AML-193 (cell line): ENCODE data around the gene LRRC4C.

ENCODE experiments used
- DNase-seq, 2 experiments: peaks; one replicate each; lab custom pipeline; 2025; lab: John Stamatoyannopoulos, UW

Gene LRRC4C

GRCh38 chr11:41414771-41415440 lies 44.5 kb downstream of the LRRC4C start:
- no peak for DNase-seq

- DNase-seq = no peak
Observed at GRCh38 chr11:41413843-41414242, 45.6 kb downstream of the LRRC4C start.

GRCh38 chr11:41405812-41406211 lies 53.6 kb downstream of the LRRC4C start:
- DNase-seq = no peak

GRCh38 chr11:41404109-41404508 lies 55.3 kb downstream of the LRRC4C start:
- DNase-seq = no peak

DNA sequence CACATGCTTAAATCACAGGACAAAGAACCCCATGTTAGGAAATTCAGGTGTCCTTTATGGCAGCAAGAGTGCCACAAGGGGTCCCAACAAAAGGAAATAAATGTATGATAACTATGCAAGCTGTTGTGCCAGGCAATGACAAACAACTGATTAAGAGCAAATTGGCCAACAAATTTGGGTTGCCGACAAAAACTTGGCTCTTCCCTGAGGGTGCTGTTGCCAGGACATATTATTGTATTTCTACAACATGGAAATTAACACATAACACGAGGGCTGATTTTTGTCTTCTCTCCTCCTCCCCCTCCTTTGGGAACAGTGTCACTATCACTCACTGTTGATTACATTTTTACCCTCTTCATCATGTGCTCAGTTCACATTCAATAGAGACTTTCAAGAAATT lies 56.0 kb downstream of the LRRC4C start:
- DNase-seq = no peak

- DNase-seq = no peak
Observed at GRCh38 chr11:41400819-41401382, 58.6 kb downstream of the LRRC4C start.

DNA sequence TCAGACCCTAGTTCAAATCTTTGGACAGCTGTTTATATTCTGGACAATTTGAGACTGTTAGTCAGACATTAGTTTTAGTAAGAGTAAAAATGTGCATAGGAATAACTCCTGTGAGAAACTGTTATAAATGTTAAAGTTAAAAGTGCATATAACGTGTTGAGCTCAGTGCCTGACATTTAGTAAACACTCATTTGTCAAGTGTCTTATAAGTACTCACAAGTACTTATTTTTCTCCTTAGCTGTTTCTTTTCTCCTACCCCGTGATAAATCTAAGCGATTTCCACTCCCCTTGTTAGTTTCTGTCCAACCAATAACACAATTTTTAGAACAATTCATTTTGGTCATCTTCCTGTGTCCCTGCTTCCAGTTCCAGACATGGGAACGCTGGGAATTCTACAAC lies 59.3 kb downstream of the LRRC4C start:
- DNase-seq = no peak

GRCh38 chr11:41399323-41399722 lies 60.1 kb downstream of the LRRC4C start:
- no peak for DNase-seq

- DNase-seq = no peak
Observed at GRCh38 chr11:41398175-41398574, 61.3 kb downstream of the LRRC4C start.

- no peak for DNase-seq
Observed at GRCh38 chr11:41394521-41395195, 64.8 kb downstream of the LRRC4C start.

- DNase-seq = no peak
Observed at GRCh38 chr11:41392596-41392995, 66.9 kb downstream of the LRRC4C start.

DNA sequence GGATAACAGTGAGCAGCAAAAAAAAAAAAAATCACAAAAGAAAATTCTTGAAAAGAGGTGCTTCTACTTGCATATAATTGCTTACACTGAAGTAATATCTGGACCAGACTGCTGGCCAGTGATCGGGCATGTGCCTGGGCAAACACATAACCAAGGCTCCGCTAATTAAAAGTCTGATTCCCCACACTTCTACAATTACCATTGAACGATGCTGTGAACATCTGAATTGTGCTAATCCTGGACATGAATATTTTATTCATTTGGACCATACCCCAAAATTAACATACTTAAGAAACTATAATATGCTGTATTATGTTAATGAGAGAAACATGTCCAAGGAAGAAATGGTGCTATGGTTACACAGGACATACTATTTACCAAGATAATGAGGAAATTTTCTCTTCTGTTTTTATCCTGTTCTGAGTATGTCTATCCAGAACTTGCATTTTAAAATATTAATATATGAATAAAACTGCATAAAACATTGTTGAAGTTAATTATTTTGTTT lies 69.8 kb downstream of the LRRC4C start:
- no peak for DNase-seq

DNA sequence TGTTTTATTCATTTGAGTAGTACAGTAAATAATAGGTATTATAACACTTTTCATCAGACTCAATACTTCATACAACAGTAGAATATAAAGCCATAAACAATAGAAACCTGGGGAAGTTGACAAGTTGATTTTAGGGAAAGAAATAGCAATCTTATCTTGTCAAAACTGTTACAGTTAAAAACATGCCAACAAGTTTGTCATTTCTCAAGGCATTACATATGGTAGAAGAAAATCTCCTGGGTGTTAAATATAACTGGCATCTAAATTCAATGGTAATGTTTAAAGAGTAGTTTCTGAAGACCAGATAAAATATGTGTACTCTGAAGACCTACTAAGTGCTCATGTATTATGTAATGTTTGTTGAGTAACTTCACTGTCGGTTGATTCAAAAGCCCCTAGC lies 75.1 kb downstream of the LRRC4C start:
- DNase-seq = no peak

GRCh38 chr11:41383768-41384167 lies 75.7 kb downstream of the LRRC4C start:
- no peak for DNase-seq

DNA sequence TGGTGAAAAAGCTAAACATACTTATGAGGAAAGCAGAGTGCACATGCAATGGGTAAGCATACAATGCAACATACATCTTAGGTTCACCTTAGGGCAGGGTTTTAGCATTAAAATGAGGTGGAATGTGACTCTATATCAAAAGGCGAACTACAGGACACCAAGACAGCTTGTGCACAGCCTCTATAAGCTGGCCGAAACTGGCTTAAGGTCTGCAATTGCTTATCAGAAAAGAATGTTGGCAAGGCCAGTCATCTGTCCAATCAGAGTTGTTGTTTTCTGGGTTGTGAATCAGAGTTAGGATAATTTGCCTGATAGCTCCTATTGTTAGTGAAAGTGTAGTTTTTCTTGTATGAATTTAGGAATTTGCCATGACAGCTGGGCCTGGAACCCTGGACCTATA lies 76.5 kb downstream of the LRRC4C start:
- DNase-seq = no peak

DNA sequence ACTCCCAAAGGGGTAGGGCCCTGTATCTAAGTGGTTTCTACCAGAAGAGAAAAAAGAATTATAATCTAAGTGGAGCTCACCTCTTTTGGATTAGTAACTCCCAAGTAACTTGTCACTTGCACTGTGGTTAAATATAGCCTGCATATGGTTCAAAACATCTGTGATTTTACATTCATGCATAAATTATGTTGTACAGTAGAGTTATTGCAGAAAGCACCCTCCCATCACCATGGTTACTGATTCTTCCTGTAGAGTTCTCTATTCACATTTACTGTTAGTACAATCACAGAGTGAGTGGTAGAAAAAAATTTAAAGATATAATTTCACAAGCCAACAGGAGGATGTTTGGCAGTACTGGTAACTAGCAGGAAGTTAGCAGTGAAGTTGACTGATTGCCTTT lies 80.4 kb downstream of the LRRC4C start:
- no peak for DNase-seq

DNA sequence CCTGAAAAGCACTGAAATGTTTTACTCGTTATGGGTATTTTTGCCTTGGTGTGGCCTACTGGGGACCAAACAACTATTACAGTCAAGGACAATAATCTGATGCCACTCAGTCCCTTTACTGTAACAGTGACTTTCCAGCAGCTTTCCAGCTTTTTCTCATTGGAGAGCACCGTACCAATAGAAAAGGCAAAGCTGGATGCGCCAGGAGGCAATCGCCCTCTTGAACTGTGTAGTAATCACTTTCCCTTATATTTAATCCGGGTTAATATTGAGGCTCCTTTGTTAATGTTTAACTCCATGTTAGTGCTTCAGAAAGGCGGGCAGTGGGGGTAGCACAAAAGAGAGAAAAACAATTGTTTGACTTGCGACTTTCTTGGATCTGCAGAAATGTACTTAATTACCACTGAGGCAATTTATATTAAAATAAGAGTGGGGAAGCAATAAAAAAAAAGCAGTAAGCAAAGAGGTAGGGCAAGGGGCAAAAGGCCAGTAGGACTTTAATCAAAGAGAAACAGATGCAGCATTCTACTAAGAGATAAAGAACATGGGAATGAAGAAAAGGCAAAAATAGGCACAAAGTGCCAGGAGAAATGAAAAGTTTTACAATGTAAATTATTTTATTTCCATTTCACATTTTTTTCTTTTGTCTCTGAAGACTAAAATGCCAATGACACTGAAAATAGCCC lies 81.6 kb downstream of the LRRC4C start:
- no peak for DNase-seq

- no peak for DNase-seq
Observed at GRCh38 chr11:41351825-41352224, 107.6 kb downstream of the LRRC4C start.

DNA sequence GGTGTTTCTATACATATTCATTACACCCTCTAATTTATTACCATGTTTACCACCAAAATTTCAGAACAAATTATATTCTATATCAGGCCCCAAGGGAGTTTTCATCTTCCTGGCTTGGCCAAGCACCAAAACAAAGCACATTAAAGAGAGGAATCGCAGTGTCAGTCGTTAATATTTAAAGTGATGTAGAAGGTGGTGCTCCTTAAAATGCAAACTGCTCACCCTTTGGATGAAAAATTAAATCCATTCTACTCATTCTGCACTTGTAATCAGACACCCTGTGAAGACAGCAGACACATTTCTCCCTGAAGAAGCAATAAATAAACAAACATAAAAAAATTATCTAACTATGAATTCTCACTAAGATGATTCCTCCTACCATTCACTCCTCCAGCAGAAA lies 113.4 kb downstream of the LRRC4C start:
- DNase-seq = no peak

DNA sequence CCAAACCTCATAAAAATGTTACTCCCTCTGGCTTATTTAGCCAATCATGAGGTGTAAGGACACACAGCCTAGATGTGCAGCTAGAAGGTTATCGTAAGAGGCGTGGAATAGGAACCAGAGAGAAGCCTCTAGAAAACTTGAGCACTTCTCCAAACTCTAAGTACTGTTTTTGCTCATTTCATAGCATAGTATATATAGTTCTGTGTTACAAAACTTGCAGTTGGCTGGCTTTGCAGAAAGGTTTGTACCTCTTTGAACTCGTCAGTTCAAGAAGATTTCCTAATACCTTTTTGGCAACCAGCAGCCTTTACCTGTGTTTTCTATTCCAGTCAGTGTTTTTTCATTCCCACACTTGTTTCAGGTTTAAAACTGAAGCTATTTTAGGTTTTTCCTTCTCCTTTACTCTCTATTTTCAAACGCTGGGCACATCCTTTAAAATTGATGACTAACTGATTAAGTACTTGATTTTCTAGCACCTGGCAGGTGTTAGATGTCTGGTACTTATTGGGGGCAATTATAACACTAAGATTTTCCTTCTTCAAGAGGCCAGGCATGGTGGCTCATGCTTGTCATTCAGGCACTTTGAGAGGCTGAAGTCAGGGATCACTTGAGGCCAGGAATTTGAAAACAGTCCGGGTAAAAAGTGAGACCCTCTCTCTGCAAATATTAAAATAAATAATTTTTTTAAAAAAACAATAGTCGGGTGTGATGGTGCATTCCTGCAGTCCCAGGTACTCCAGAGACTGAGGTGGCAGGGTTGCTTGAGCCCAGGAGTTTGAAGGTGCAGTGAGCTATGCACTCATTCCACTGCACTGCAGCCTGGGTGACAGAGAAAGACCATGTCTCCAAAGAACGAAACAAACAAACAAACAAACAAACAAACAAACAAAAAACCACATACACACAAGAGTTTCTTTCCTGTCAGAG lies 125.2 kb downstream of the LRRC4C start:
- no peak for DNase-seq

DNA sequence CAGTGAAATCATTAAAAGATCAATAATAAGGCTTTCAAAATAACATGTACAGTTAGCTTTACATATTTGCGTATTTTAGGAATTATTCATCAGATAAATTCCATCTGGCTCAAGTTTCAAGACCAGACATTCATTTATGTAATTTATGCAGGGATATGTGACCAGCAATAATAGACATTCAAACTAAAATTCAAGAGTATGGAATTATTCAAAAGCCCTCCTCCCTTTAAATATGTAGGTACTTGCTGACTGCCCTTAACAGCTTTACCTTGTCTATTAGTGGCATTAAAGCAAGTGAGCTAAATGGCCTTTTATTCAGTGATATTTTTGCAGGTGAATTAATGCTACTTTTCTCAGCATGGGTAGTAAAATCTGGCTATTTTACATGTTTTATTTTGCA lies 126.1 kb downstream of the LRRC4C start:
- no peak for DNase-seq

GRCh38 chr11:41328324-41328723 lies 131.1 kb downstream of the LRRC4C start:
- no peak for DNase-seq
